ENCODE results near the gene ATXN7L1. TPM values are rescaled to one million over a fixed set of nuclear protein-coding genes. Genes with fewer than 3 reads are reported as not detected.

The ATXN7L1 gene
- total RNA-seq, 1 experiment from 2014 or later, result 38.5 TPM

DNA sequence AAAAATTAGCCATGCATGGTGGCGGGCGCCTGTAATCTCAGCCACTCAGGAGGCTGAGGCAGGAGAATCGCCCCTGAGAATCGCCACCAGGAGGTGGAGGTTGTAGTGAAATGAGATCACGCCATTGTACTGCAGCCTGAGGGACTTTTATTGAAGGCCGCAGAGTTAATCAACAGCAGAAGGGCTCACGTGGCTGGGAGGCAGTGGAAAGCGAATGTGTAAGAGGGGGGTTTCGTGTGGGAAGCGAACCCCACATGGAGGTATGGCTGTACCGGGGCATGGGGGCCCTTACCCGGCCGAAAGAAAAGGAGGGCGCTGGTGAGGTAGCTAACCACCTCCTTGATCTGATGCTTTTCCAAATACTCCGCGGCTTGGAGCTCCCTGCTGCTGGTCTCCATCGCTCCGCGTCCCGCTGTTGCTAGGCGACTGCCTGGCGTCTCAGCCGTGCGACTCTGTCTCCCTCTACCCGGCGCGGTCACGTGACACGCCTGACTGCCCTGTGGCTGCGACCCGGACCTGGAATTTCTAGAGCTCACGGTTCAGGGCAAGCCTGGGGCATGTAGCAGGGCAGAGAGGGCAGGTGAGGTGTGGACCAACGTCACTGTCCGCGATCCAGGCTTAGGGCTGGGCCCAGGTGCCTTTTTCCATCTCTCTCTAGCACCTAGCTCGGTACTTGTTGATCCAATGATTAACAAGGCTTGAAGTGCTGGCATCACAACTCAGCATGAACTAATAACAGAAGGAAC lies 295.2 kb downstream of the ATXN7L1 start, which contains the start of gene EFCAB10 (continued):
- TF ChIP-seq ERG (CRISPR knock-in tag; IDR thresholded peaks at IDR 0.05) (no peak), CBFB (CRISPR knock-in tag; IDR thresholded peaks at IDR 0.05; ENCODE audit: low read depth) (peak; percentile 61; the same call in 1 of the 2 replicates), MYBL2 (CRISPR knock-in tag; IDR thresholded peaks at IDR 0.05) (no peak), MAX (CRISPR knock-in tag; IDR thresholded peaks at IDR 0.05) (peak; percentile 82), ZNF232 (CRISPR knock-in tag; IDR thresholded peaks at IDR 0.05) (no peak), HMGA2 (CRISPR knock-in tag; IDR thresholded peaks at IDR 0.05) (no peak), ZNF219 (CRISPR knock-in tag; IDR thresholded peaks at IDR 0.05; ENCODE audit: borderline replicate concordance) (no peak), NR1H2 (CRISPR knock-in tag; IDR thresholded peaks at IDR 0.05) (no peak), ZNF416 (CRISPR knock-in tag; IDR thresholded peaks at IDR 0.05) (no peak), GABPB1 (CRISPR knock-in tag; IDR thresholded peaks at IDR 0.05) (no peak), NR2C2 (CRISPR knock-in tag; IDR thresholded peaks at IDR 0.05) (no peak), USF1 (CRISPR knock-in tag; IDR thresholded peaks at IDR 0.05) (peak; percentile 99), ESRRA (CRISPR knock-in tag; IDR thresholded peaks at IDR 0.05; ENCODE audit: borderline replicate concordance) (no peak)
- TF ChIP-seq, protein P1, sequence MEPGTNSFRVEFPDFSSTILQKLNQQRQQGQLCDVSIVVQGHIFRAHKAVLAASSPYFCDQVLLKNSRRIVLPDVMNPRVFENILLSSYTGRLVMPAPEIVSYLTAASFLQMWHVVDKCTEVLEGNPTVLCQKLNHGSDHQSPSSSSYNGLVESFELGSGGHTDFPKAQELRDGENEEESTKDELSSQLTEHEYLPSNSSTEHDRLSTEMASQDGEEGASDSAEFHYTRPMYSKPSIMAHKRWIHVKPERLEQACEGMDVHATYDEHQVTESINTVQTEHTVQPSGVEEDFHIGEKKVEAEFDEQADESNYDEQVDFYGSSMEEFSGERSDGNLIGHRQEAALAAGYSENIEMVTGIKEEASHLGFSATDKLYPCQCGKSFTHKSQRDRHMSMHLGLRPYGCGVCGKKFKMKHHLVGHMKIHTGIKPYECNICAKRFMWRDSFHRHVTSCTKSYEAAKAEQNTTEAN (CRISPR knock-in tag; IDR thresholded peaks at IDR 0.05), result no peak
- TF ChIP-seq, protein P2, sequence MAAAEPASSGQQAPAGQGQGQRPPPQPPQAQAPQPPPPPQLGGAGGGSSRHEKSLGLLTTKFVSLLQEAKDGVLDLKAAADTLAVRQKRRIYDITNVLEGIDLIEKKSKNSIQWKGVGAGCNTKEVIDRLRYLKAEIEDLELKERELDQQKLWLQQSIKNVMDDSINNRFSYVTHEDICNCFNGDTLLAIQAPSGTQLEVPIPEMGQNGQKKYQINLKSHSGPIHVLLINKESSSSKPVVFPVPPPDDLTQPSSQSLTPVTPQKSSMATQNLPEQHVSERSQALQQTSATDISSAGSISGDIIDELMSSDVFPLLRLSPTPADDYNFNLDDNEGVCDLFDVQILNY (CRISPR knock-in tag; IDR thresholded peaks at IDR 0.05), result no peak
- TF ChIP-seq, protein P3, sequence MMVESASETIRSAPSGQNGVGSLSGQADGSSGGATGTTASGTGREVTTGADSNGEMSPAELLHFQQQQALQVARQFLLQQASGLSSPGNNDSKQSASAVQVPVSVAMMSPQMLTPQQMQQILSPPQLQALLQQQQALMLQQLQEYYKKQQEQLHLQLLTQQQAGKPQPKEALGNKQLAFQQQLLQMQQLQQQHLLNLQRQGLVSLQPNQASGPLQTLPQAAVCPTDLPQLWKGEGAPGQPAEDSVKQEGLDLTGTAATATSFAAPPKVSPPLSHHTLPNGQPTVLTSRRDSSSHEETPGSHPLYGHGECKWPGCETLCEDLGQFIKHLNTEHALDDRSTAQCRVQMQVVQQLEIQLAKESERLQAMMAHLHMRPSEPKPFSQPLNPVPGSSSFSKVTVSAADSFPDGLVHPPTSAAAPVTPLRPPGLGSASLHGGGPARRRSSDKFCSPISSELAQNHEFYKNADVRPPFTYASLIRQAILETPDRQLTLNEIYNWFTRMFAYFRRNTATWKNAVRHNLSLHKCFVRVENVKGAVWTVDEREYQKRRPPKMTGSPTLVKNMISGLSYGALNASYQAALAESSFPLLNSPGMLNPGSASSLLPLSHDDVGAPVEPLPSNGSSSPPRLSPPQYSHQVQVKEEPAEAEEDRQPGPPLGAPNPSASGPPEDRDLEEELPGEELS (CRISPR knock-in tag; IDR thresholded peaks at IDR 0.05), result 0 out of 2 replicates have a peak, but pooled peaks have one; percentile 45
- TF ChIP-seq, protein P4, sequence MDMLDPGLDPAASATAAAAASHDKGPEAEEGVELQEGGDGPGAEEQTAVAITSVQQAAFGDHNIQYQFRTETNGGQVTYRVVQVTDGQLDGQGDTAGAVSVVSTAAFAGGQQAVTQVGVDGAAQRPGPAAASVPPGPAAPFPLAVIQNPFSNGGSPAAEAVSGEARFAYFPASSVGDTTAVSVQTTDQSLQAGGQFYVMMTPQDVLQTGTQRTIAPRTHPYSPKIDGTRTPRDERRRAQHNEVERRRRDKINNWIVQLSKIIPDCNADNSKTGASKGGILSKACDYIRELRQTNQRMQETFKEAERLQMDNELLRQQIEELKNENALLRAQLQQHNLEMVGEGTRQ (CRISPR knock-in tag; IDR thresholded peaks at IDR 0.05), result peak; percentile 99
- TF ChIP-seq, protein P5, sequence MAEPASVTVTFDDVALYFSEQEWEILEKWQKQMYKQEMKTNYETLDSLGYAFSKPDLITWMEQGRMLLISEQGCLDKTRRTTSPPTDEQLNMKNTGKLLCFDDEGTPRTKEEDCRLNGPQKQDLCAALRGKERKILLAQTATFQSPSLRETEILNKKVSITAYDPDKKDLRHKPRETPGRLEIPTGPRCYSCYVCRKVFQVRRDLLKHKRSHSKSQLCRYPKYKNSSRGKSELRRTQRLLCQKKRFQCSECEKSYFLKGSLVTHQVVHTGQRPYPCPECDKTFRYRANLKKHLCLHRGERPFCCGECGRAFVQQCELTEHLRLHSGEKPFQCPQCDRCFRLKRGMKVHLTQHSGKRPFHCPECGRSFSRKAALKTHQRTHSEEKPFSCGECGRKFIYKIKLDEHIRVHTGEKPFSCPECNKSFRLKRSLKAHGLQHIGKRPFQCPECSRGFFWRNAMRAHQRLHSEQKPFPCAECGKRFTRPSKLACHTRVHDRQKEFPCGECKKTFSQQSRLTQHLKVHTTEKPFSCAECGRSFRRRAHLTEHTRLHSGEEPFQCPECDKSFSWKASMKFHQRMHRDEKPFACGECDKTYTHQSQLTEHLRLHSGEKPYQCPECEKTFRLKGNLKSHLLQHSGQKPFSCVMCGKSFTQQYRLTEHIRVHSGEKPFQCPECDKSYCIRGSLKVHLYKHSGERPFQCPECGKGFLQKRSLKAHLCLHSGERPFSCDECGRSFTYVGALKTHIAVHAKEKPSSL (CRISPR knock-in tag; conservative IDR thresholded peaks at IDR 0.05), result no peak
